22Rv1 (cell line): ENCODE results near the gene NINJ2.

Source experiments
- H3K27ac ChIP-seq: fragments of 450-650 bp; 2 replicates; pipeline ENCODE4 v1.5.1; 2017
- ZFX ChIP-seq: fragments of 450-650 bp; IDR thresholded peaks from 2 replicates; pipeline ENCODE4 v1.6.1; 2017; ENCODE audit warnings: antibody characterized with exemption, borderline replicate concordance
- TF ChIP-seq, protein P1 (sequence below): fragments of 450-650 bp; IDR thresholded peaks from 2 replicates; pipeline ENCODE4 v1.5.1; 2017; ENCODE audit warnings: mild to moderate bottlenecking

Gene NINJ2

DNA sequence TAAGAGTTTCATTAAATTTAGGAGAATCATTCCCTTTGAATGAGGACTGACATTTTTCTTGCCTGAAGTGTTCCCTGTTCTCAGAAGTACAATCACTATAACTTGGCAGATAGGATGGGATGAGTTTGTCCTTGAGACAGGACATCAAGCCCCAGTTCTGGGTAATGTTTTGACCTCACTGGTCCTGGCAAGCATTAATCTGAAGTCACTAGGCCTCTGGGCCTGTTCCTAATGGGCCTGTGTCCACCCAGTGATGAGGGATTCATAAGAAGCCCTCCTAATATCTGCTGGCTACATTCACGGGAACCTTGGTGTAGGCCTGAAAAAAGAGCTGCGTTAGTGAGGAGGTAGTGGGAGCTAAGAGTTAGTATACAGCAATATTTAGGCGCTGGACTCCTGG is 37.2 kb downstream of the NINJ2 start:
- no peak overlapping the region for H3K27ac ChIP-seq
- no peak for TF ChIP-seq ZFX
- TF ChIP-seq, protein P1, sequence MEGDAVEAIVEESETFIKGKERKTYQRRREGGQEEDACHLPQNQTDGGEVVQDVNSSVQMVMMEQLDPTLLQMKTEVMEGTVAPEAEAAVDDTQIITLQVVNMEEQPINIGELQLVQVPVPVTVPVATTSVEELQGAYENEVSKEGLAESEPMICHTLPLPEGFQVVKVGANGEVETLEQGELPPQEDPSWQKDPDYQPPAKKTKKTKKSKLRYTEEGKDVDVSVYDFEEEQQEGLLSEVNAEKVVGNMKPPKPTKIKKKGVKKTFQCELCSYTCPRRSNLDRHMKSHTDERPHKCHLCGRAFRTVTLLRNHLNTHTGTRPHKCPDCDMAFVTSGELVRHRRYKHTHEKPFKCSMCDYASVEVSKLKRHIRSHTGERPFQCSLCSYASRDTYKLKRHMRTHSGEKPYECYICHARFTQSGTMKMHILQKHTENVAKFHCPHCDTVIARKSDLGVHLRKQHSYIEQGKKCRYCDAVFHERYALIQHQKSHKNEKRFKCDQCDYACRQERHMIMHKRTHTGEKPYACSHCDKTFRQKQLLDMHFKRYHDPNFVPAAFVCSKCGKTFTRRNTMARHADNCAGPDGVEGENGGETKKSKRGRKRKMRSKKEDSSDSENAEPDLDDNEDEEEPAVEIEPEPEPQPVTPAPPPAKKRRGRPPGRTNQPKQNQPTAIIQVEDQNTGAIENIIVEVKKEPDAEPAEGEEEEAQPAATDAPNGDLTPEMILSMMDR: no peak

DNA sequence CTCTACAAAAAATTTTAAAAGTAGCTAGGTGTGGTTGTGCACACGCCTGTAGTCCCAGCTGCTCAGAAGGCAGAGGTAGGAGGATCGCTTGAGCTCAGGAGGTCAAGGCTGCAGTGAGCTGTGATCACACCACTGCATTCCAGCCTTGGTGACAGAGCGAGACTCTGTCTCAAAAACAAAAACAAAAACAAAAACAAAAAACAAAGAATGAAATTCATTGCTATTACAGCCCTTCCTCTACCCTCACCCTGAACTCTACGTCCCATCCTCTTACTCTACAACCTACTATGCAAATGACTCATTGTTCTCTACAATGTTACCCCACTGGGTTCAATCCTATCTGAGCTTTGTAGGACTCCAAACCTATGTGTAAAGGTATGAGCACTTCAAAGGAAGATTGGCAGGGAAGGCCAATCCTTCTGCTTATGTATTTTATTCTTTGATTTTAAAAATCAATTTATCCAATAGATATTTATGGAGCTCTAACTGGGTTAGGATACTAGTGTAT is 39.3 kb downstream of the NINJ2 start:
- H3K27ac ChIP-seq: no peak overlapping the region
- TF ChIP-seq ZFX: no peak
- TF ChIP-seq, protein P1: no peak

DNA sequence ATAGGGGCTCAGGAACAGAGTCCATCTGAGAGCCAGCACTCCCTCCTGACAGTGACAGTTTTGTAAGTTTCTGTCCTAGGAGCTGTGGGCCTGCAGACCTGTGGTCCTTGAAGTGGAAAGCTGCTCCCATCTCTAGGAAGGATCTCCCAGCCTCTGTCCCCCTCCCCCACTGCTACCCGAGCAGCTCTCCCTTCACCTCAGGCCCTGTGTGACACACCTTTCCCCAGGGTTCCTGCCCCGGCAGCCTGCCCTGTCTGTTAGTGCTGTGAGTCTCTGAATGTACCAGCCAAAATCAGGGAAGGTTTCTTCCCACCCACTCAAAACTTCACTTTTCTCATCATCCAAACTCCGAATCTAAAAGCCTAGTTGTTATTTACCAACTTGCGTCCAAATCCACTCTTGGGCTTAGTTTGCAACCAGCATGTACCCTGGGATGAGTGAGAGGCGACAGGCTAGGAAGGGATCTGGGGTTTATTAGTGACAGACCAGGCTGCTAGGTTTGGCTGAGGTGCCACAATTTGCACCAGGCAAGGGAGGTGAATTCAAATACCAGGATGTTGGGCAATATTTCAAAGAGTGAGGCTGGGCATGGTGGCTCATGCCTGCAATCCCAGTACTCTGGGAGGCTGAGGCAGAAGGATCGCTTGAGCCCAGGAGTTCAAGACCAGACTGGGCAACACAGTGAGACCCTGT is 39.9 kb downstream of the NINJ2 start:
- no peak overlapping the region for H3K27ac ChIP-seq
- no peak for TF ChIP-seq ZFX
- TF ChIP-seq, protein P1: no peak

DNA sequence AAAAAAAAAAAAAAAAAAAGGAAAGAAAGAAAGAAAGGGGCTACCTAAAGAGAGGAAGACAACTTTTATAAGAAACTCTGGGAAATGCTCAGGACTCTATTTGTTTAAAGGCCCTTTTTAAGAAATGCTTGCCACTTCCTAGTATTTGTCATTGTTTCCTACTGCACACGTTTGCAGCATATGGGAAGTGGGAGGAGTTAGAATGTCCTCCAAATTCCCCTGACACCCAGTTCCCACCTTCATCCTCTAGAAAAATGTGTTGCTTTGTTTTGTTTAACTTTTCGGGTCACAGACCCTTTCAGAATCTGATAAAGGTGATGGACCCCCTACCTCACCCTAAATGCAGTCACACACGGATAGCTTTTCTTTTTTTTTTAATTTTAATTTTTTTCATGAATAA is 40.8 kb downstream of the NINJ2 start:
- TF ChIP-seq, protein P1: no peak
- no peak for TF ChIP-seq ZFX
- no peak overlapping the region for H3K27ac ChIP-seq

DNA sequence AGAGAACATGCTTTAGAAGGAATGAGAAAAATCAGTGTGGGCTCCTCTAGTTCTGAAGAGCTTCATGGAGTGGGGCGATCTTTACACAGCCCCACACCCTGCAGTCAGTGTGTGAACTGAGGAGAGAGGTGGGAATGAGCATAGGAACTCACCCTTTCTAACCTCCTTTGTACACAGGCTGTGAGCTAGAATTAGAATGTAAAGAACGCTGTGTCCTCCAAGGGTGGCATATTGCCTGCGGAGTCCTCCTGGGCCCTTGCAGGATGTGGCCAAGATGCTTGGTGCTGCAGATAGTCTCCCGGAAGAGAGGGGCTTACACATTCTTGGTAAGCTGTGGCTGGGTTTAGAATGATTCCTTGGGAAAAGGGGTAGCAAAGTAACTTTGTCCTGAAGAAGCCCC is 43.9 kb downstream of the NINJ2 start:
- TF ChIP-seq, protein P1: no peak
- no peak for TF ChIP-seq ZFX
- H3K27ac ChIP-seq: no peak overlapping the region

DNA sequence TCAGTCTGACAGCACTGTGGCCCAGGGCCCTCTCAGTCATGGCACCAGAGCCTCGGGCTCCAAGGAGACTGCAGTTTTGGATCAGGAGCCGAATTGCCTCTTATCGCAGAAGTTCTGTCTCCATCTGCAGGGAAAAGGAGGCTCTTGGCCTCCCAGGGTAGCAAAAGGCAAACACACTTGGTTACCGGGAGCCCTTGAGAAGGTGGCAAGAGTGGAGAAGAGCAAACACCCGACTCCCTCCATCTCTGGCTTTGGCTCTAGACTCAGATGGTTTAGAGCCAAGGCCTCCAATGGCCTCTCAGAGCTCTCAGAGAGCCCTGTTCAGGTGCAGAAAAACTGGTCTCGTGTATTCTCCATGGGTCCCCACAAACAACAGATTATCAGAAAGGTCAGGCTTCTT is 44.6 kb downstream of the NINJ2 start:
- no peak overlapping the region for H3K27ac ChIP-seq
- TF ChIP-seq, protein P1: no peak
- TF ChIP-seq ZFX: no peak

DNA sequence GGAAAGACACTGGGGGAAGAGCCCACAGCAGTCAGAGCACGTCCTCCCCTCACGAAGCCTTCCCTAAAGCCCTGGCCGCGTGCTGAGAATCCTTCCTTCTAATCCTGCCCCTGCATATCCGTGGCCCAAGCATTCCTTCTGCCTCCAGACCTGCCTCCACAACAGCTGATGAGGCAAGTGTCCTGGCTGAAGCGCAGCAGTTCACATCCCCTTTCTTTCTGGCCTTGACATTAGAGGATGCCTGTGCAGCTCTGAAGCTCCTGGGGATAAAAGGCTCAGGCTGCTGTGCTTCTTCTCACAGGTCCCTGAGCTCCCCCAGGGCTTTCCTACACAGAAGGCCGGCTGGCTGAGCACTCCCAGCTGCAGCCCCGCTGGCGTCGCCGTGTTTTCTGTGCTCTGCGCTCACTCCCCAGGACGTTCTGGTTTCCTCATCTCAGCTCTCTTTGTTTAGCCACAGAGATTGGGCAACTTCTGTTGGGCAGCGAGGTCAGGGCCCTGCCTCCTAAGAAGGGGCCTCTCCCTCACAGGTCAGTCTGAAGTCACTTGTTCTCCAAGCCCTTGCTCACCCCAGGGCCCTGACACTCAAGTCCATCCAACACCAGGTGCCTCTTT is 45.8 kb downstream of the NINJ2 start:
- TF ChIP-seq, protein P1: no peak
- TF ChIP-seq ZFX: no peak
- H3K27ac ChIP-seq: no peak overlapping the region
